ENCODE measurements around the gene ADAMTS4.

Gene ADAMTS4

DNA sequence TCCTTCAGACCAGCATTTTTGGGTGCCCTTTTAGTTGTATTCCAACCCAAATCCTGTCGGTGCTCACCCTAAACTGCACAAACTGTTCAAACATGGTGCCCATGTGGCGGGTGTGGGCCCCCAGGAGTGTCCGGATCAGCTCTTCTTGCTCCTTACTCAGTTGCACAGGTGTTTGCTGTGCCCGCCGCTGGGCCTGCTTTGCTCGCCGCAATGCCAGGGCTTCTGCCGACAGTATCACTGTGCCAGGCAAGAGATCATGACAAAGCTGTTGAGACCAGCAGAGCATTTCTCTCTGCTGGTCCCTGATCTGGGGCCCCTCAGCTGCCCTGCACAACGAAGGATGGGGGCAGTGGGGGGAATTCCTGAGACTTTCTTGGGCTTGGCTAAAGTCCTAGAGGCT is 34.2 kb upstream of the ADAMTS4 start:
- TF ChIP-seq, protein P1, sequence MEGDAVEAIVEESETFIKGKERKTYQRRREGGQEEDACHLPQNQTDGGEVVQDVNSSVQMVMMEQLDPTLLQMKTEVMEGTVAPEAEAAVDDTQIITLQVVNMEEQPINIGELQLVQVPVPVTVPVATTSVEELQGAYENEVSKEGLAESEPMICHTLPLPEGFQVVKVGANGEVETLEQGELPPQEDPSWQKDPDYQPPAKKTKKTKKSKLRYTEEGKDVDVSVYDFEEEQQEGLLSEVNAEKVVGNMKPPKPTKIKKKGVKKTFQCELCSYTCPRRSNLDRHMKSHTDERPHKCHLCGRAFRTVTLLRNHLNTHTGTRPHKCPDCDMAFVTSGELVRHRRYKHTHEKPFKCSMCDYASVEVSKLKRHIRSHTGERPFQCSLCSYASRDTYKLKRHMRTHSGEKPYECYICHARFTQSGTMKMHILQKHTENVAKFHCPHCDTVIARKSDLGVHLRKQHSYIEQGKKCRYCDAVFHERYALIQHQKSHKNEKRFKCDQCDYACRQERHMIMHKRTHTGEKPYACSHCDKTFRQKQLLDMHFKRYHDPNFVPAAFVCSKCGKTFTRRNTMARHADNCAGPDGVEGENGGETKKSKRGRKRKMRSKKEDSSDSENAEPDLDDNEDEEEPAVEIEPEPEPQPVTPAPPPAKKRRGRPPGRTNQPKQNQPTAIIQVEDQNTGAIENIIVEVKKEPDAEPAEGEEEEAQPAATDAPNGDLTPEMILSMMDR (IDR thresholded peaks at IDR 0.05): no peak
- TF ChIP-seq ZFX (IDR thresholded peaks at IDR 0.05; ENCODE audit: borderline replicate concordance): no peak
- H3K27ac ChIP-seq: no peak overlapping the region

DNA sequence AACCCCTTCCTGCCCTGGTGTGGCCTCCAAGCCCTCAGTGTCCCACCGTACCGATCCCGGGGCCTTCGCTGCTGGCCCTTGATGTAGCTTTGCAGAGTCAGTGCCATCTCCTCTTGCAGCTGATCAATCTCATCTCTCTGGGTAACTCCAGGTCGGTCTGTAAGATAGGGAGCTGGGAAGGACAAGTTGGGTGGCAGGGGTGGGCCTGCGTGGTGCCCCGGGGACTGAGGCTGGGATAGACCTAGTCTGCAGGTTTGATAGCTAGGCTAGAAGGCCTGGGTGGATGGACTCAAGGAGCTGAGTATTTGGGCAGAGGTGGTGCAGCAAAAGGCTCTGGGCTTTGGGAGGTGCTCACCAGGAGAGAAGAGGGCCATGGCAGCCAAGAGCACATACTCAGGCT is 31.9 kb upstream of the ADAMTS4 start:
- no peak for TF ChIP-seq ZFX (IDR thresholded peaks at IDR 0.05; ENCODE audit: borderline replicate concordance)
- TF ChIP-seq, protein P1 (IDR thresholded peaks at IDR 0.05): no peak
- no peak overlapping the region for H3K27ac ChIP-seq

DNA sequence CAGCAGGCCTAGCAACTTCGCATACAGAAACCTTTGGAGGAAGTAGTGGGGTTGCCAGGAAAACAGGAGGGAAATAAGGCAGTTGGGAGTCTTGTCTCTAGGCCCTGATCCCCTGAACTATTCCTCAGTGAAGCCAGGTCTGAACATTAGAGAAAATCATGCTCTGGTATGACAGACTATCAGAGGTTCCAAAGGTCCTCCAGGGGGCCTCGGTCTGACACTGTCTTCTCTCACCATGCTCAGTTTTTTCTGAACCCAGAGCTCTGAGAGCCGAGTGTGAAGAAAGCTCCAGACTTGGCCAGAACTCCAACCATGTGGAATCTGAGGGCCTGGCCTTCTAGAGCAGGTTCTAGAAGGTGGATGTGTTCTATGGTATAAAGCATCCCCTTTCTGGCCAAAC is 31.0 kb upstream of the ADAMTS4 start:
- H3K27ac ChIP-seq: no peak overlapping the region
- TF ChIP-seq, protein P1 (IDR thresholded peaks at IDR 0.05): 0 out of 2 replicates have a peak, but pooled peaks have one; percentile 9
- no peak for TF ChIP-seq ZFX (IDR thresholded peaks at IDR 0.05; ENCODE audit: borderline replicate concordance)

DNA sequence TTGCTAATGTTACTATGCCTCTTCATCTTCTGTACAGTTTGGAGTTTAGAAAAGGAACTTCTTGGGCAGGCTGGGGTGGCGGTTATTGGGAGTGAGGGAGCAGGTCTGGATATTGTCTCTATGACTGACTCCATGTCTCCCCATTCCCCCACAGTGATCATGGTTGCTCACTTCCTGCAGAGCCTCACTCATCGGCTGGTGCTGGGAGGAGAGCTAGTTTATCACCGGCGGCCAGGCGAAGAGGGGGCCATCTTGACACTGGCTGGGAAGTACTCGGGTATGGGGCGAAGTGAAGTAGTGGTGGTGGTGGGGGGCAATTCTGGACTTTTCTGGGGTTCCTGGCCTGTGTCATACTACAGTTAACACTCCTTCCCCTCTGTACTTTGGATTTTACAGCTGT is 29.2 kb upstream of the ADAMTS4 start:
- H3K27ac ChIP-seq: peak overlapping the region; percentile 84
- TF ChIP-seq ZFX (IDR thresholded peaks at IDR 0.05; ENCODE audit: borderline replicate concordance): no peak
- TF ChIP-seq, protein P1 (IDR thresholded peaks at IDR 0.05): no peak

DNA sequence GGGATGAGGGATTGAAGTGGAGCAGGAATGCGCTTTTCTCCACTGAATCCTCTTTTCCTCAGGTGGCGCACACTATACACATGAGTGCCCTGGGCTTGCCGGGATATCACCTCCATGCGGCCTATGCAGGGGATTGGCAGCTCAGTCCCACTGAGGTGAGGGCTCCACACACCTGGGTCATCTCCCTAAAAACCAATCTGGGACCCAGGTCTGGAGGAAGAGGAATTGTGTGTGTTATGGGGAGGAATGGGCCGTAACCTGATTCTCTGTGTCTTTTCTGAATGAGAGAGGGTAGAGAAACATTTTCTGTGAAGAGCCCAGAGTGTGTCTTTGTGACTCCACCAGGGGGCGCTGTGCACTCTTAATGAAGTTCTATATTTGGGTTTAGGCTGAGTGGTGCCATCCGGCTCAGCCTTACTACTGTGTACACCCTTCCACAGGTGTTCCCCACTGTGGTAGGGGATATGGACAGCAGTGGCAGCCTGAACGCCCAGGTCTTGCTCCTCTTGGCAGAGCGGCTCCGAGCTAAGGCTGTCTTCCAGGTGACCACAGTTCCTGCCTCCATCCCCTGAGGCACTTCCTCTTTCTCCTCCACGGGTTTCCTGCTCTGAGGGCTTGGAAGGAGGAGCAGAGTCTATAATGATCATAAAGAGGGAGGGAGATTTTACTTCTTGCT is 28.5 kb upstream of the ADAMTS4 start:
- H3K27ac ChIP-seq: peak overlapping the region; percentile 84
- TF ChIP-seq, protein P1 (IDR thresholded peaks at IDR 0.05): peak; percentile 96
- no peak for TF ChIP-seq ZFX (IDR thresholded peaks at IDR 0.05; ENCODE audit: borderline replicate concordance)

DNA sequence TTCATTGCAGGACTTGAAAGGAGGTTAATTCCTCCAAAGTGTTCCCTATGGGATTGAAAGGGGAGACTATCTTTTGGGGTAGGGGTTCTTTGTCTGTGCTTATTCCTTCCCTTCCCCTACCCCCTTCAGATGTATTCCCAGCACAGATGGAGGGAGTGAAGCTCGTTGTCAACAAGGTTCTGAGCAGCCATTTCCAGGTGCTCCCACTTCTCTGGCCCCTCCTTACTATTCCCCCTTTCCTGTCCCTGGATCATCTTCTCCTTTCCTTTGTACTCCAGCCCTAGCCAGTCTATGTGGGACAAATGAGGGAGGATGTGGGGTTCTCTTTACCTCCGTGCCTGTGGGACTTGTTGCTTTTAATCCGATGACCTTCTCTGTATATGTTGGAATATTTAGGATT is 27.9 kb upstream of the ADAMTS4 start:
- TF ChIP-seq ZFX (IDR thresholded peaks at IDR 0.05; ENCODE audit: borderline replicate concordance): no peak
- TF ChIP-seq, protein P1 (IDR thresholded peaks at IDR 0.05): no peak
- peak overlapping the region; percentile 84 for H3K27ac ChIP-seq

DNA sequence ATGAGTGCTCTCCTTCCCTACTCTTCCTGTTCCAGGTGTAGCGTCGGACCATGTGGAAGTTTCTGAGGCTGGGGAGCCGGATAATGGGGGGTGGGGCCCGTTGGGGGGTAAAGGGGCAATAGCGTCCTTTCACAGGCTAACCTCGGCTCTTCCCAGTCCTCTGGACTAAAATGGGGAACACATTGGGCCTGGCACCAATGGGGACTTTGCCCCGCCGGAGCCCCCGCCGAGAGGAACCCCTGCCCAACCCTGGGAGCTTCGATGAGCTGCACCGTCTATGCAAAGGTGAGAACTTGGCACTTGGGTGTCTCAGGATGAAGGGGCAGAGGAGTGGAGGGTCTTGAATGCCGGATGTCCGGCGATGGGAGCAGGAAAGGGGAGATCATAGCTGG is 27.5 kb upstream of the ADAMTS4 start:
- TF ChIP-seq ZFX (IDR thresholded peaks at IDR 0.05; ENCODE audit: borderline replicate concordance): no peak
- TF ChIP-seq, protein P1 (IDR thresholded peaks at IDR 0.05): no peak
- peak overlapping the region; percentile 84 for H3K27ac ChIP-seq

Data from 22Rv1 (cell line).